ENCODE results near the gene LTBP1.

Gene LTBP1

GRCh38 chr2:33320573-33320972 is 373.8 kb downstream of the LTBP1 start:
- DNase-seq = no peak

GRCh38 chr2:33321236-33321771 is 374.6 kb downstream of the LTBP1 start:
- DNase-seq = no peak

- DNase-seq = no peak
Measured at GRCh38 chr2:33321876-33322483, 375.2 kb downstream of the LTBP1 start.

GRCh38 chr2:33322612-33323011 is 375.9 kb downstream of the LTBP1 start:
- no peak for DNase-seq

GRCh38 chr2:33323957-33324356 is 377.2 kb downstream of the LTBP1 start:
- DNase-seq = no peak

- DNase-seq = no peak
Measured at GRCh38 chr2:33326100-33326499, 379.3 kb downstream of the LTBP1 start.

GRCh38 chr2:33333433-33333832 is 386.7 kb downstream of the LTBP1 start:
- DNase-seq = no peak

GRCh38 chr2:33334083-33334482 is 387.3 kb downstream of the LTBP1 start:
- DNase-seq = no peak

- DNase-seq = no peak
Measured at GRCh38 chr2:33335516-33335915, 388.8 kb downstream of the LTBP1 start.

GRCh38 chr2:33336036-33336625 is 389.4 kb downstream of the LTBP1 start:
- DNase-seq = no peak

GRCh38 chr2:33337385-33337960 is 390.7 kb downstream of the LTBP1 start:
- no peak for DNase-seq

GRCh38 chr2:33337981-33338380 is 391.2 kb downstream of the LTBP1 start:
- no peak for DNase-seq

- no peak for DNase-seq
Measured at GRCh38 chr2:33339269-33339668, 392.5 kb downstream of the LTBP1 start.

- no peak for DNase-seq
Measured at GRCh38 chr2:33340280-33340679, 393.5 kb downstream of the LTBP1 start.

GRCh38 chr2:33342171-33342570 is 395.4 kb downstream of the LTBP1 start:
- DNase-seq = no peak

- no peak for DNase-seq
Measured at GRCh38 chr2:33342705-33343104, 396.0 kb downstream of the LTBP1 start.

GRCh38 chr2:33343387-33343895 is 396.7 kb downstream of the LTBP1 start:
- DNase-seq = no peak

- no peak for DNase-seq
Measured at GRCh38 chr2:33344230-33344629, 397.5 kb downstream of the LTBP1 start.

- DNase-seq = no peak
Measured at GRCh38 chr2:33347856-33348255, 401.1 kb downstream of the LTBP1 start.

- no peak for DNase-seq
Measured at GRCh38 chr2:33350632-33351031, 403.9 kb downstream of the LTBP1 start.

- DNase-seq = no peak
Measured at GRCh38 chr2:33351781-33352180, 405.0 kb downstream of the LTBP1 start.

- DNase-seq = no peak
Measured at GRCh38 chr2:33354981-33355380, 408.2 kb downstream of the LTBP1 start.

- DNase-seq = no peak
Measured at GRCh38 chr2:33358878-33359277, 412.1 kb downstream of the LTBP1 start.

Data from CD4-positive, alpha-beta T cell treated with Interleukin-4 for 4 hours (primary cell).